ENCODE results near the gene USP51.
"Not testable (repeated sequence)": the region's sequence is repeated elsewhere in the genome, so short reads cannot be mapped to it uniquely, and the experiment has no call there.

The USP51 gene

GRCh38 chrX:55489314-55490009 is at the start of gene USP51:
TSS of gene USP51 (minus strand) at chrX:55489848. CDS start at chrX:55488939, 909 bp downstream.
- no peak for DNase-seq (ENCODE audit: low read depth, low spot score)

DNA sequence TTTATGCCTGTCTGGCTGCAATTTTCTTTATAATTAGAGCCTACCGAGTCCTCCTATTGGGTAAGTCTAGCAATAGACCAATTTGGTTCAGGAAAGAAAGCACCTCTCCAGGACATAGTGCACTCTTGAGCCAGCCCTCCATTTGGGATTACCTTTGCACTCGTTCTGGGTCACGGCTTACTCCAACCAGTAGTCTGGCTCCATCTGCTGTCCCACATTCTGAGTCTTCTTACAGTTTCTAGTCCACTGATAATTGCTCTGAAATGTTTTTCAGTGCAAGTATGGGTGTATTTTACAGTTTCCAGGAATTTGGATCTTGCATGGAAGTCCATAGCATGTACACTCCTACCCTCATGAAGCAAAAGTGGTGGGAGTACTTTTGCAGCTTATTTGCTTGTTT is 34.8 kb upstream of the USP51 start:
- no peak for DNase-seq (ENCODE audit: low read depth, low spot score)

DNA sequence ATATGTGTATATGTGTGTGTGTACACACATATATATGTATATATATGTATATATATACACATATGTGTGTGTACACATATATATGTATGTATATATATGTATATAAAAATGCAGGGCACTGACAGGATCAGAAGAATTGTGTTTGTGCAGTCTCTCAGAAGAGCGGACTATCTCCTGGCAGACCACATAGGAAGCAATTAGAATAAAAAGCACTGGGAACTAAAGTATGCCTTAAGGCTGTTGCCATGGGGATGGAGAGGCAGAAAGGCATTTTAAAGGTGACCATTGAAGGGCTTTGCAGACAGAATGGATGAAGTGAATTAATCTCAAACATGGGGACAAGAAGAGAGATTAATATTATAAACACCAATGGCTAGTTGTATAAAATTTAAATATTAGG is 33.7 kb upstream of the USP51 start:
- no peak for DNase-seq (ENCODE audit: low read depth, low spot score)

- DNase-seq (ENCODE audit: low read depth, low spot score) = no peak
Observed at GRCh38 chrX:55522596-55523276, 33.1 kb upstream of the USP51 start.

- DNase-seq (ENCODE audit: low read depth, low spot score) = no peak
Observed at GRCh38 chrX:55521687-55522086, 32.0 kb upstream of the USP51 start.

GRCh38 chrX:55516794-55517481 is 27.3 kb upstream of the USP51 start:
- DNase-seq (ENCODE audit: low read depth, low spot score) = not testable (repeated sequence)

GRCh38 chrX:55513045-55513737 is 23.5 kb upstream of the USP51 start:
- DNase-seq (ENCODE audit: low read depth, low spot score) = not testable (repeated sequence)

DNA sequence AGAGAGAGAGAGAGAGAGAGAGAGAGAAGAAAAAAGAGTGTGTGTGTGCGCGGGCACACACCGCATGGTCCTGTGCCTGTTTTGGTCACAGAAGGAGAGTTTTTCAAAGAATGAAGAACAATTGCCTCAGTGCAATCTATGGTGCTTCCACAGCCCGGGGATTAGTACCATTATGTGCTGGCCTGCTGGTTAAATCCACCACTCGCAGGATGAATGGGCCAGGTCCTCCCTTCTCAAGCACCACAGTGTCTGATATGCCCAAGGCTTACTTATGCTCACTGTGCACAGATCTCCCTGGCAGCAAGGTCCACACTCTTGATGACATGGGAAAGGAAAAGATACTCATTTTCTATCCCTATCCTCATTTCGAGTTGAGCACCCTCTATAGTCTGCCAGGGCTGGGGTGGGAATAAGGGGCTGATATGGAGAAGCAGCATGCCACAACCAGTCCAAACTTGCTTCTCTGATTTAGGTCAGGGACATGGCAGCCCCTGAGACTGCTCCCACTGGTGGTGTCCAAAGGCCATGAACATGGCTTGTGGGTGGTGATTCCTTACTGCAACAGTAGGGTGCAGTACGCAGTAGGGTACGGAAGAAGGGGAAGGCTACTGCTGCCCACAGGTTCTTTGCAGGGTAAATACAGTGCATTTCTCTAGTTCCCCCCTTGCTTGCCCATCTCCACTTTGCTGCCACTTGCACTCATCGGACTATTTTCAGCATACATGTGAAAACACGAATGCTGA is 18.9 kb upstream of the USP51 start:
- not testable (repeated sequence) for DNase-seq (ENCODE audit: low read depth, low spot score)

DNA sequence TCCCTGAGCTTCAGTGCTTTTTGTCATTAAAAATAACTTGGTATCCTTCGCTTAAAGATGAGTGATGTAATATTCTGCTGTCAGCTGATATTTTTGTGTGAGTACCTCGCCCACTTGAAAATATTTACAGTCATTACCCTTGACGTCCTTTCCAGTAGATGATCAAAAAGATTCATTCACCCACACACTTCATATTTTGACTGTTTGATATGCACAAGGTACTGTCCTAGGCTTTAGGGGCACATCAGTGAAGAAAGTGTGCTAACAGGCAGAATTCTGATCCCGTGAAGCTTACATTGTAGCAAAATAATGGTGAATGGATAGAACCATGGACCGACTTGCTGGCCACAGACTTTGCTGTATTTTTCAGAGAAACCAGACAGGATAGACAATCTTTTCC is 18.1 kb upstream of the USP51 start:
- not testable (repeated sequence) for DNase-seq (ENCODE audit: low read depth, low spot score)

DNA sequence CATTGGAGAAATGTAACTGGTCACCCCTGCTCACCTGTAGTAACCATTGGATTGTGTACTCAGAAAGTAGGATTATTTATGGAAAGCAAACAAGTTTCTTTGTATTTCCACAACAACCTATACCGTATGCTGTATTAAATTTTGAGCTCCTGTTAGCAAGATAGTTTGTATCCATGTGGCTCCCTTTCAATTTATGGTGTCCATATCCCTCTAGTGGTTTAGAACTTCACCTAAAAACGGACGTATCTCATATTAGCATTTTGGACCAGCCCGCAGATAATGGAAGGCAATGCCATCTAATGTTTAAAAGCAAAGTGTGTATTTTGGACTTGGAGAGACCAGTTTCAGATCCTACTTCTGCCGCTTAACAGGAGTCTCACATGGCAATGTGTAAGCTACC is 17.4 kb upstream of the USP51 start:
- DNase-seq (ENCODE audit: low read depth, low spot score) = not testable (repeated sequence)

DNA sequence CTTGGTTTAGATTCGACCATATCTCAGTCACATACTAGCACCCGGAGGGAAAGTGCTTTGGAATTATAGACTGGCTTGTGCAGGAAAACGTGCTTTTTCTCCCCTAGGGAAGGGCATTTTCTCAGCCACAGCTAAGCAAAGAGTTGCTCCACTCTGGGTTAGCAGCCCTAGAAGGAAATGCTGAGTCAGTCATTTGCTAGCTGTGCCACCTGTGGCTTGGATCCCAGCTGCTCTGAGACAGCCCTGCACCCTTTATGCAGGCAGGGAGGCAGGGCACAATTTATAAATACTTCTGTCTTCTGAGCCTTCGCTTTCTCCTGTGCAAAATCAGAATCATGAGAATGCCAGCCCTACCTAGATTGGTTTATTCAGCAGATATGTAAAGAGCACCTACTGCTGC is 1.3 kb upstream of the USP51 start:
- no peak for DNase-seq (ENCODE audit: low read depth, low spot score)

DNA sequence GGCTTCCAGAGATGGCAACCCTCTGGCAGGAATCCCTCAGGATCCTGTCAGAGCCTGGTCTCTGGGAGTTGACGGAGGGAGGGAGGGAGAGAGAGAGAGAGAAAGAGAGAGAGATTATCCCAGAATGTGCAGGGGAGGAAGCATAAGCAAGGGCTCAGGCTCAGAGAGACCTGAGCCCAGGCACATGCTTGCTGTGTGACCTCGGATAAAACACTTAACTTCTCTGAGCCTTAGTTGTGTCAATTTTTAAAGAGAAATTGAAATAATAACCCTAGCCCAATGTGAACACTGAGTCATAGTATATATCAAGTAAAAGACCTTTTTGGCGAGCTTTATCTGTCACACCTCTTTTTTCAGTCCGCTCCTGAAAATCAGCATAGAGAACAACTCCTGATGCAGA is 473 bp upstream of the USP51 start:
- DNase-seq (ENCODE audit: low read depth, low spot score) = no peak

GRCh38 chrX:55488593-55489313 is 895 bp downstream of the USP51 start:
- DNase-seq (ENCODE audit: low read depth, low spot score) = peak; percentile 20

DNA sequence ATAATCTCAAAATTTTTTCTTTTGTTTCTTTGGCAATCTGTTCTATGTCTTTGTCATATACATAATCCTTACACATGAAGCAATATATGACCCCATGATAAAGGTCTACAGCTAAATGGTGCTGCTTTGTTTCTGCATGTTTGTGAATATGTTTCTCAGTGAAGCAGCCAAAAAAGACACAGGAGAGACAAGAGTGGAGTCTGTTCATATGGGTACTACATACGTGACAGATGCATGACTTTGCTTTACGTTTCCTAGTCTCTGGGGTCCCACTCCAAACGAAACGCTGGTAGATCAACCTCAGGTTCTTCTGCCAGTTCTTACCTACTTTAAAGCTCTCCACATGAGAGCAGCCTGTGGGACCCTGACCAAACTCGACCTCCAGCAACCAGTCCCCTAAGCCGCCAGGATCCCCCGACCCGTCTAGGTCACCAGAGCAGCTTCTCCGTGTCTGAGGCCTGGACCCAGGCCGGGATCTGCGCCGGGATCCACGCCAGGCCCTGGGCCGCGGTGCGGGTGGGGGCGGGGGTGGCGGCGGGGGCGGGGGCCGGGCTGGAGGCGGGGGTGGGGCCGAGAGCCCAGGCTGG is 1.5 kb downstream of the USP51 start:
- DNase-seq (ENCODE audit: low read depth, low spot score) = no peak

- no peak for DNase-seq (ENCODE audit: low read depth, low spot score)
Observed at GRCh38 chrX:55487143-55487542, 2.5 kb downstream of the USP51 start.

DNA sequence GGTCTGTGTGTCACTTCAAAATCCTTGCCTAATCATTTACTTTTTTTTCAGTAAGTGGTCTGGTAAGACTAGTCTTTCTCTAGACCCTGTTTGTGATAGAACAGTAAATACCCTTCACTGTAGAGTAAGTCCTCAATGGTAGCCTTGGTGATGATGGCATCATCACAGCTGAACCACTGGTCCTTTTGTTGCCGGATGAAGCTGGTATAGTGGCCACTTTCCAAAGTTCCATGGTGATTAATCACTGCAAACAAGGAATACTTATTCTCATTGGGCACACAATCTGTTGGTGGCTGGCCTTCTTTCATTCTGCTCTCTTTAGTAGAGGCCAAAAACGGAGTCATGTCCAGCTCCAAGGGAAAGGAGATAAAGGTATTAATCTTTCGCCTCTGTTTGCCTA is 2.9 kb downstream of the USP51 start:
- no peak for DNase-seq (ENCODE audit: low read depth, low spot score)

- DNase-seq (ENCODE audit: low read depth, low spot score) = no peak
Observed at GRCh38 chrX:55484948-55485347, 4.7 kb downstream of the USP51 start.

DNA sequence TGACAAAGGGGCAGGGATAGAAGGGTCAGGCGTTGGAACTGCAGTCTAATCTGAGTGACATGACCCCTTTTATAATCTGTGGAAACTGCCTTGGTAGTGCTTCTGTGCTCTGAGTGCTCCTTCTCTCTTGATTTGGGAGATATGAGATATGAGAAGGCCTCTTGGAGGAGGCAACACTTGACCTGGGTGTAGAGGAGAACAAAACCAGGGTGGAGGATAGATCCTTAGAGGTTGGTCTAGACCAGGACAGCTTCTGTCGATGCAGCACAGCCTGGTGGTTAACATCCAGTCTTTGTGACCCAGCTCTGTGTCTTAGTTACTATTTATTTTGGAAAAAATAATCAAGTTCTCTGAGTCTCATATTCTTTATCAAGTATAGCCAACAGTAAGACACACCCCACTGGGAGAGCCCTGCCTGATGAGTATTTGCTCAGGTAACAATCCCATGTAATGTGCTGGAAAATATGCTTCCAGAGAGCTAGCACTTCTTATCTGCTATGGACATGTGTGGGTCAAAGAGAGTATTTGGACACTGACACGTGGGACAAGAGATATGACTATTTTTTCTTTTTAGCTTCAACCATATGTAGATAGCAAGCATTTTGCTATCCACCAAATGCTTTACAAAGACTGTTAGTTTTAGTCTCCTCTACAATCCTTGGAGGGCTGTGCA is 9.1 kb downstream of the USP51 start:
- no peak for DNase-seq (ENCODE audit: low read depth, low spot score)

GRCh38 chrX:55479956-55480355 is 9.7 kb downstream of the USP51 start:
- DNase-seq (ENCODE audit: low read depth, low spot score) = not testable (repeated sequence)

DNA sequence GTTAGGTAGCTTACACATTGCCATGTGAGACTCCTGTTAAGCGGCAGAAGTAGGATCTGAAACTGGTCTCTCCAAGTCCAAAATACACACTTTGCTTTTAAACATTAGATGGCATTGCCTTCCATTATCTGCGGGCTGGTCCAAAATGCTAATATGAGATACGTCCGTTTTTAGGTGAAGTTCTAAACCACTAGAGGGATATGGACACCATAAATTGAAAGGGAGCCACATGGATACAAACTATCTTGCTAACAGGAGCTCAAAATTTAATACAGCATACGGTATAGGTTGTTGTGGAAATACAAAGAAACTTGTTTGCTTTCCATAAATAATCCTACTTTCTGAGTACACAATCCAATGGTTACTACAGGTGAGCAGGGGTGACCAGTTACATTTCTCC is 23.9 kb downstream of the USP51 start:
- DNase-seq (ENCODE audit: low read depth, low spot score) = not testable (repeated sequence)
